Measurements from ENCODE around the gene PIWIL1.

The PIWIL1 gene

DNA sequence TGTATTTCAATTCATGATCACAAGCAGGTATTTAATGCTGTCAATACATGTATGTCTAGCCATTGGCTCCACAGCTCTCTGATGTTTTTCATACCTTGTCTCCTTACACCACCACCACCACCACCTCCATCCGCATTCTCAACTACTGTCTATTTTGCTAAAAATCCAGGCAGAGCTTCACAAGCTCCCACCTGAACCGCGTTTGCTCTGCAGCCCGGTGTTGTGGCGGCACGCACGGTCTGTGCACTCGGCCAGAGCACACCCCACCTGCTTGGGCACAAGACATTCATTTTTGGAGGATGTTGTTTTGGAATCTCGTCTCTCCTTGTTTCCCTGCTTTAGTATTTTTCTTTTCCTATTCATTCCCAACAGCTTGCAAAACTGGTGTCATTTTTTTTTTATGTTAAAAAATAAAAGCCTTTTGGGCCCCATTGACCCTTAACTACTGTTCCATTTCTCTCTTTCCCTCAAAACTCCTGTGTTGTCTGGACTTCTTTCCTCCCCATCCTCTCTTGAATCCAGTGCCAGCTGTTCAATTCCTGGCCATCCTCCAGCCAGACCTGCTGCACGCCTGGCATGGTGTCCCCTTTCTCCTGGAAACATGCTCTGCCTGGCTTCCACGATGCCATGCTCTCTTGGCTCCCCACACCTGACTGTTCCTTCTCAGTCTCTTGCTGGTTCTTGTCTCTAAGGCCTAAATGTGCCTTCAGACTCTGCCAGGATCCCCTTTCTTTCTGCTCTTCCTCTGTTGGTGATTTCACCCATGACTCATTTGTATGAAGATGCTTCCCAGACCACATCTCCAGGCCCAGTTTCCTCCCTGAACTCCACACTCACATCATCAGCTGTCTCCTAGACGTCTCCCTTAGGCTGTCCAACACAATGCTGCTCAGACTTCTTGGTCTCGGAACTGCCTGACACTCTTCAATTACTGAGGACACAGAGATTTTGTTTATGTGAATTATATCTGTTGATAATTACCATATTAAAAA, 37.9 kb downstream of the PIWIL1 start:
- DNase-seq, result peak in 1 of 14 donors; percentile 22

DNA sequence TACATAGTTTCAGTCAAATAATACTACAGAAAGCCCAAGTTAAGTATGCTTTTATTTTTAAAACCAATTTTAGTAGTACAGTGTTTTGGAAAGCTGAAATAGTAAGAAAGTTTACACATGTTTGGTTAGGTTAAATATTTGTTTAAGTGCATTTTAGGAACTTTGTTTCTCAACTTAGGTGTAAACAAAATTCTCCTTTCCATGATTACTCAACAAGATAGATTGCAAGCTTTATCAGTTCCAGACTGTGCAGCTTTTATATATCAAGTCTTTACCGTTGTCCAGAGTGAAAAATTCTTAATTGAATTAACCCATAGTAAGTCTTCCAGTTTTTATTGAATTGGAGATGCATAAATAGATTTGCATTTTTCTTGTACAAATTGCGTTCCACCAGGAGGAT, 45.1 kb downstream of the PIWIL1 start:
- no peak for DNase-seq

- no peak for DNase-seq
Measured at GRCh38 chr12:130384234-130384633, 46.5 kb downstream of the PIWIL1 start.

DNA sequence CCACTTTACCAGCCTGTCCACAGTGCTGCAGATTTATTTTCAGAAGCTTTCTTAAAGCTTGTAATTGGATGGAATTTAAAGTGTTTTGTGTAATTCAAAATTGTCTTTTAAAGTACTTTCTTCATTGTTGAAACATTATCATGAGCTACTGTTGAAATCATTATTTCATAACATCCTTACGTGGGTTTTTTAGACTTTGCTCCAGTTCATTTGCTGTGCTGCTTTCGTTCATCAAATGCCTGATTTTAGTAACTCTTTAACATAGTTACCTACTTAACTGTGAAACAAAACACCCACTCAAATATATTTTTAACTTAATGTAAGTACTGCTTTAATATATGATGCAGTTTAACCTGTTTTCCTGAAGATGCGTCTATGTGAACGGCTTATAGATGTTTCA, 47.5 kb downstream of the PIWIL1 start:
- no peak for DNase-seq

DNA sequence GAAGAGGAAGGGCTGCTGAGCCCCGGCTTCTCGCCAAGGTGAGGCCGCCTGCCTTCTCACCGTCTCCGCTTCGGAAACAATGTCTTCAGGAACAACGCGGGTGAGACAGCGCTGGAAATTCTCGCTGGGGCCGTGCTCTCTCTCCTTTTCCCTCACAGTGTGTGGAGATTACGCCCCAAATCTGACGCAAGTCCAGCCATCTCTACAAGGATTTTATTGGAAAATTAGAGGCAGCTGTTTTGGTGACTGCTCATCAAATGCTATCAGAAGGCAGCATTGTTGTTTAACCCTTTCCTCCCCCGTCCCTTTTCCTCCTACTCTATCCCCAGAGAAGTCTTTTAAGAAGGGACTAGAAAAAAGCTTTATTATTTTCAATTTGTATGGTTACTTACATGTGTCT, 53.5 kb downstream of the PIWIL1 start:
- no peak for DNase-seq

- DNase-seq, result no peak
Measured at GRCh38 chr12:130394906-130395305, 57.2 kb downstream of the PIWIL1 start.

GRCh38 chr12:130396667-130397066, 59.0 kb downstream of the PIWIL1 start:
- DNase-seq, result peak in 1 of 14 donors; percentile 1

GRCh38 chr12:130398100-130398848, 60.6 kb downstream of the PIWIL1 start:
- DNase-seq, result no peak

- DNase-seq, result no peak
Measured at GRCh38 chr12:130401703-130402102, 64.0 kb downstream of the PIWIL1 start.

DNA sequence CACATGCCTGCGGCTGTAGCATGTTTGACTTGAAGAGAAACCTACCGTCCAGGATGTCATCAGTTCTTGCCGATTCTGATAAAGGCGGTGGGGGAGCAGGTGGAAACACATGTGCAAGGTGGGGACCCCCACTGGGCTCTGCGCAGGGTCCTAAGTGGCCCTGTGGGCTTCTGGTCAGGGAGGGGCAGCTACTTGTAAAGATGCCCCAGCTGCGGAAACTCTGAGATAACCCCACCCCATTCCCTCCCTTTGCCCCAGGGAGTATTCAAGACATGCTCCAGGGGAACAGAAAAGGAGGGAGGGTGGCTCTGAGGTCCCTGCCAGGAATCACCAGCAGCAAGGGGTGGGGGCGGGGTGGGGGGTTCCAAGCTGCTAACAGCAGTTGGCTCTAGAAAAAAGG, 67.6 kb downstream of the PIWIL1 start:
- no peak for DNase-seq

GRCh38 chr12:130412384-130412783, 74.7 kb downstream of the PIWIL1 start:
- DNase-seq, result no peak

DNA sequence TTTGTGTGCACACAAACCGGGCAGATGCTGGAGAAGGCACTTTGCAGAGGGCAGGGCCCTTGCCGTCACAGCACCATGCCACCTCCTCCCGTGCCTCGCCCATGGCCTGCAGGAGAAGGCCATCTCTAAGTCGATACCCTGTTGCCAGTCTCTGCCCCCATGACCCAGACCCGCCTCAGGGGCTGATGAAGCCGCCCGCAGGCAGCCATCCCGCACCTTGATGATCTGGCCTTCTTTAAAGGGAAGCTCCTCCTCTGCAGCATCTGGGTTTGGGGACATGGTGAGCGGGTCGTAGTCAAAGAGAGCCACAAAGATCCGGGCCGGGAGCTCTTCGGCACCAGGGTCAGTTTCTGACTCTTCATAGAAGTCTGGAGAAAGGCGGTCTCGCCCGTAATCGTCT, 76.2 kb downstream of the PIWIL1 start:
- no peak for DNase-seq

GRCh38 chr12:130414381-130414780, 76.7 kb downstream of the PIWIL1 start:
- no peak for DNase-seq

DNA sequence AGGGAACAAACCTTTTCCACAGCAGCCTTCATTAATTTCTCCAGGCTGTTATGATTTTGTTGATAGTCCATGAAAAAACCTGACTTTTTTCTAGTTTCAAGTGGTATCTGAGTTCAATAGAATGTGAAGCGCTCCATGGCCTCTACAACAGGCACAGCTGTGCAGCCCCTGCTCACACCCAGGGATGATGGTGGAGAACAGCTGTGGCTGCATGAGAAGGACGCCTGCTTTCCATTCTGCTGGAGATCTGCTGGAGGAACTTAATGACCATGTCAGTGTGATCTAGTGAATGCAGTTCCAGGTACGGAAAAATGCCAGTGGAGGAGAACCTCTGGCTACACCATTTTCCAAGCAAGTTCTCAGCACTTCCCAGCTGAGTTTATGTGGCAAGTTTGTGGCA, 80.6 kb downstream of the PIWIL1 start:
- DNase-seq, result no peak

- no peak for DNase-seq
Measured at GRCh38 chr12:130419116-130419515, 81.4 kb downstream of the PIWIL1 start.

- DNase-seq, result no peak
Measured at GRCh38 chr12:130420071-130420470, 82.4 kb downstream of the PIWIL1 start.

GRCh38 chr12:130421896-130422295, 84.2 kb downstream of the PIWIL1 start:
- DNase-seq, result no peak
